ENCODE data around the gene TMEM135. TPM values are rescaled to one million over a fixed set of nuclear protein-coding genes. Genes with fewer than 3 reads are reported as not detected.

TMEM135 gene
- total RNA-seq, 1 donor from 2014 or later, result 22.3 TPM

GRCh38 chr11:87331273-87331672 lies 293.5 kb downstream of the TMEM135 start:
- H3K4me1 ChIP-seq, result peaks cover 5% of the 10 kb centered on the region
- H3K9me3 ChIP-seq, result no peaks in the 10 kb centered on the region
- H3K36me3 ChIP-seq, result no peaks in the 10 kb centered on the region
- ATAC-seq (no peak), DNase-seq (no peak)
- no peak for TF ChIP-seq CTCF (IDR thresholded peaks at IDR 0.05)
- no peak overlapping the region for H3K4me3 ChIP-seq
- no peaks in the 10 kb centered on the region for H3K27me3 ChIP-seq (ENCODE audit: low read depth)
- intact Hi-C loops (cut with DNase I), result no loop called here
- no peak overlapping the region for H3K27ac ChIP-seq

DNA sequence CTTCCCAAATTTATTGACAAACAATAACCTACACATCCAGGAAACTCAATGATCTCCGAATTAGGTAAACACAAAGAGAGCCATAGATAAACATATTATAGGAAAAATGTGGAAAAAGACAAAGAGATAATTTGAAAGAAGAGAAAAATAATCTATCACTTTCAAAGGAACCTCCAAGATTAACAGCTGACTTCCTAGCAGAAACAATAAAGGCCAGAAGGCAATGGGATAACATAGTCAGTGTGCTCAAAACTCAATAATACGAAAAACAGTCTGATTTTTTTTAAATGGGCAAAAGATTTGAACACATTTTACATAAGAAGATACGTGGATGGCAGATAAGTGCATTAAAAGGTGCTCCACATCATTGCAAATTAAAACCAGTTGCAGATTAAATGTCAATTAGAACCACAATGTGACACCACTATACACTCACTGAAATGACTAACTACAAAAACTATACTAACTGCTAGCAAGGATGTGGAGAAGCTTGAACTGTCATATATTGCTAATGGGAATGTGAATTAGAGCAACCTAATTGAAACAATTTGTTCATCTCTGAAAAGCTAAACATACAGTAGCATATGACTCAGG lies 300.4 kb downstream of the TMEM135 start:
- ATAC-seq (no peak), DNase-seq (no peak)
- H3K27ac ChIP-seq, result no peak overlapping the region
- no peaks in the 10 kb centered on the region for H3K36me3 ChIP-seq
- no peaks in the 10 kb centered on the region for H3K4me1 ChIP-seq
- no peak overlapping the region for H3K4me3 ChIP-seq
- no peaks in the 10 kb centered on the region for H3K27me3 ChIP-seq (ENCODE audit: low read depth)
- intact Hi-C loops (cut with DNase I), result no loop called here
- H3K9me3 ChIP-seq, result peaks cover 28% of the 10 kb centered on the region
- TF ChIP-seq CTCF (IDR thresholded peaks at IDR 0.05), result no peak

DNA sequence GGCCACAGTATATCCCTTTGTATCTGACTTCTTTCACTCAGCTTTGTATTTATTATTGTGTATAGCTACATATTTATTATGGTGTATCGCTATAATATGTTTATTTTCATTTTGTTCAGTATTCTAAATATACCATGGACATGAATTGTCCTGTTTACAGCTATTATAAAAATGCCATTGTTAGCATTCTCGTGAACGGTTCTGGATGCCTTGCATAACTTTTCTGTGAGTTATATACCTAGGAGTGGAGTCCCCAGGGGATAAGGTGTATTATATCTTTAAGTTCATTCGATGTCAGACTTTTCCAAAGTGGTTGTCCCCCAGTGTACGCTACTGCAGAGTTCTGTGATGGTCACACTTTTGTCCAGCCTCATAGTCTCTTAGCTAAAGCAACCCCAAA lies 301.7 kb downstream of the TMEM135 start:
- DNase-seq (no peak), ATAC-seq (no peak)
- TF ChIP-seq CTCF (IDR thresholded peaks at IDR 0.05), result no peak
- peaks cover 28% of the 10 kb centered on the region for H3K9me3 ChIP-seq
- H3K4me1 ChIP-seq, result no peaks in the 10 kb centered on the region
- H3K27ac ChIP-seq, result no peak overlapping the region
- H3K27me3 ChIP-seq (ENCODE audit: low read depth), result no peaks in the 10 kb centered on the region
- intact Hi-C loops (cut with DNase I), result no loop called here
- no peaks in the 10 kb centered on the region for H3K36me3 ChIP-seq
- H3K4me3 ChIP-seq, result no peak overlapping the region

- intact Hi-C loops (cut with DNase I), result no loop called here
- DNase-seq, result no peak
- no peak for TF ChIP-seq CTCF (IDR thresholded peaks at IDR 0.05)
- no peaks in the 10 kb centered on the region for H3K27me3 ChIP-seq (ENCODE audit: low read depth)
- no peaks in the 10 kb centered on the region for H3K36me3 ChIP-seq
- no peak for ATAC-seq
- H3K4me1 ChIP-seq, result peaks cover 1% of the 10 kb centered on the region
- no peak overlapping the region for H3K27ac ChIP-seq
- no peaks in the 10 kb centered on the region for H3K9me3 ChIP-seq
- H3K4me3 ChIP-seq, result no peak overlapping the region
Observed at GRCh38 chr11:87347441-87347840, 309.7 kb downstream of the TMEM135 start.

DNA sequence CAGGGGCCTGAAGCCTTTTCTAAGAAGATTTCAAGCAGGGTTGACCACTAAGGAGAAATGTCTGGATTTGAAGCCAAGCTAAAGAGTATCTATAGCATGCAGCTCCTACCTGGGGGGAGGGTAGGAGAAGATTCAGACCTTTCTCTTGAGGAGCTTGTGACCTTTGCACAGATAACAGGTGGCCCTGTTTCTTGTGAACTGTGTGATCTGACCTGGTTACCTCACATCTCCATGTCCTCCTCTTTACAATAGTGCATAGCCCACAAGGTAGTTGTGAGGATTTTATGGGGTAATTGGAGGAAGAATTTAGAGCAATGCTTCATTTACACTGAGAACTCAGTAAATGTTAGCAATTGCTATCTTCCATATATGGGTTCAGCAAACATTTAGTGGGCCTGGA lies 310.1 kb downstream of the TMEM135 start:
- H3K36me3 ChIP-seq, result no peaks in the 10 kb centered on the region
- no peak overlapping the region for H3K4me3 ChIP-seq
- TF ChIP-seq CTCF (IDR thresholded peaks at IDR 0.05), result no peak
- ATAC-seq (no peak), DNase-seq (no peak)
- intact Hi-C loops (cut with DNase I), result no loop called here
- no peak overlapping the region for H3K27ac ChIP-seq
- H3K9me3 ChIP-seq, result no peaks in the 10 kb centered on the region
- H3K27me3 ChIP-seq (ENCODE audit: low read depth), result no peaks in the 10 kb centered on the region
- H3K4me1 ChIP-seq, result peaks cover 5% of the 10 kb centered on the region
